ENCODE data around the gene PRICKLE1.

Gene PRICKLE1

GRCh38 chr12:42422785-42423184, 166.8 kb downstream of the PRICKLE1 start:
- no peaks in the 10 kb centered on the region for H3K36me3 ChIP-seq (ENCODE audit: insufficient read depth, low read length)
- no peaks in the 10 kb centered on the region for H3K9me3 ChIP-seq (ENCODE audit: control insufficient read depth, insufficient read depth, low read length)
- no peak overlapping the region for H3K9ac ChIP-seq (ENCODE audit: low read depth, low read length)
- peaks cover 11% of the 10 kb centered on the region for H3K4me1 ChIP-seq (ENCODE audit: insufficient read depth, low read length)

- no peaks in the 10 kb centered on the region for H3K36me3 ChIP-seq (ENCODE audit: insufficient read depth, low read length)
- H3K9ac ChIP-seq (ENCODE audit: low read depth, low read length), result no peak overlapping the region
- no peaks in the 10 kb centered on the region for H3K9me3 ChIP-seq (ENCODE audit: control insufficient read depth, insufficient read depth, low read length)
- H3K4me1 ChIP-seq (ENCODE audit: insufficient read depth, low read length), result peaks cover 11% of the 10 kb centered on the region
Observed at GRCh38 chr12:42421844-42422779, 167.4 kb downstream of the PRICKLE1 start.

GRCh38 chr12:42420395-42420794, 169.2 kb downstream of the PRICKLE1 start:
- H3K9me3 ChIP-seq (ENCODE audit: control insufficient read depth, insufficient read depth, low read length), result no peaks in the 10 kb centered on the region
- no peaks in the 10 kb centered on the region for H3K4me1 ChIP-seq (ENCODE audit: insufficient read depth, low read length)
- no peaks in the 10 kb centered on the region for H3K36me3 ChIP-seq (ENCODE audit: insufficient read depth, low read length)
- no peak overlapping the region for H3K9ac ChIP-seq (ENCODE audit: low read depth, low read length)

GRCh38 chr12:42410340-42410739, 179.2 kb downstream of the PRICKLE1 start:
- H3K9me3 ChIP-seq (ENCODE audit: control insufficient read depth, insufficient read depth, low read length), result no peaks in the 10 kb centered on the region
- no peaks in the 10 kb centered on the region for H3K36me3 ChIP-seq (ENCODE audit: insufficient read depth, low read length)

GRCh38 chr12:42409471-42409870, 180.1 kb downstream of the PRICKLE1 start:
- no peaks in the 10 kb centered on the region for H3K9me3 ChIP-seq (ENCODE audit: control insufficient read depth, insufficient read depth, low read length)
- no peak overlapping the region for H3K9ac ChIP-seq (ENCODE audit: low read depth, low read length)
- H3K4me1 ChIP-seq (ENCODE audit: insufficient read depth, low read length), result no peaks in the 10 kb centered on the region
- no peaks in the 10 kb centered on the region for H3K36me3 ChIP-seq (ENCODE audit: insufficient read depth, low read length)

More at GRCh38 chr12:42410340-42410739, 179.2 kb downstream of the PRICKLE1 start:
- Histone ChIP-seq H3K9ac (ENCODE audit: low read depth, low read length) (no peak overlapping the region), H3K4me1 (ENCODE audit: insufficient read depth, low read length) (no peaks in the 10 kb centered on the region)

GRCh38 chr12:42407306-42407705, 182.2 kb downstream of the PRICKLE1 start:
- no peak overlapping the region for H3K9ac ChIP-seq (ENCODE audit: low read depth, low read length)
- H3K4me1 ChIP-seq (ENCODE audit: insufficient read depth, low read length), result no peaks in the 10 kb centered on the region
- H3K36me3 ChIP-seq (ENCODE audit: insufficient read depth, low read length), result no peaks in the 10 kb centered on the region
- no peaks in the 10 kb centered on the region for H3K9me3 ChIP-seq (ENCODE audit: control insufficient read depth, insufficient read depth, low read length)

Measured in ES-I3 (cell line).